HPDE6-E6E7 (cell line): Measurements from ENCODE around the gene PHLDB1.
"Not testable (repeated sequence)": the region's sequence is repeated elsewhere in the genome, so short reads cannot be mapped to it uniquely, and the experiment has no call there.

Experiments used
- DNase-seq: peaks from one replicate; pipeline ENCODE4 v3.0.0; 2011; ENCODE audit warnings: missing footprints; ENCODE audit errors: extremely low spot score

Gene PHLDB1

DNA sequence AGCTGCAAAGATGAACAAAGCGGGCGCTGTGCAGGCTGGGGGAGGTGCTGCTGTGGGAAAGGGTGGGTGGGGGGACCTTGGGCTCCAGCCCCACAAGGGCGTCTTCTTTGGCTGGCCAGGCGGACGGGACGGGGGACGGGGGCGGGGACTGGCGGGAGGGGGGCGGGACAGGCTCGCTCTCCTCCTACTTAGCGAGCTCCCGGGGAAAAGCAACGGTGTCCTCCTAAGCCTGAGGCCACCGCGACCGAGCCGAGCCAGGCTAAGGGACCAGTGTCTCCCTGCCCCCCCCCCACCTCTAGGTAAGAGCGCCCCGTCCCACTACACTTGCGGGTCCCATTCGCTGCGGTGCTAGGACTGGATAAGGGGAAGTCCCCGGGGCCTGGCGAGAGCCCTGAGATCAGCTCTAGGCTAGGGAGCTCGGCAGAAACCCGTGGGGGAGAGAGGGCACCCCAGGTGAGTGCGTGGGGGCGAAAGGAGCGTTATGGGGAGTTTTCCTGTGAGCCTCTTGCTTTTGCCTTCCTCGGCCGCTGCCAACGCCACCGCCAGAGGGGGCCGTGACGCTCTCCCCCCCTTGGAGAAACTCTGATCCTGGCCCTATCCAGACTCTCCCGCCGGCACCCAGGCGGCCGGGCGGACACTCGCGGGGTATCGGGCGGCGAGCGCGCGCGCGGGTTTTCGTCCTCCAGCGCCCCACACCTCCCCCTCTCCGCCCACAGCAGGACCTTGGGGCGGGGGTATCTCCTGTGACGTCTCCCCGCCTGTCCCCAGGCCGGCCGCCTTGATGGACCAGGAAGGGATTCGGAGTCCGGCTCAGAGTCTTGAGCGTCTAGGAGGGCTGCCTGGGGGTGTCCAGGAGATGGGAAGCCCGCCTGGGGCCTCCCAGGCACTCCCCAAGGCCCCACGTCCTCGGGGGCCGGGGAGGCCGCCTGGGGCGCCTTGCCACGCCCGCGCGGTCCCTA, at the start of gene PHLDB1:
Gene PHLDB1 (plus strand): TSS at position 215 of the 959 bp plus-strand sequence. CDS start 6,222 bp downstream, outside the sequence.
- DNase-seq, result peak; percentile 63

DNA sequence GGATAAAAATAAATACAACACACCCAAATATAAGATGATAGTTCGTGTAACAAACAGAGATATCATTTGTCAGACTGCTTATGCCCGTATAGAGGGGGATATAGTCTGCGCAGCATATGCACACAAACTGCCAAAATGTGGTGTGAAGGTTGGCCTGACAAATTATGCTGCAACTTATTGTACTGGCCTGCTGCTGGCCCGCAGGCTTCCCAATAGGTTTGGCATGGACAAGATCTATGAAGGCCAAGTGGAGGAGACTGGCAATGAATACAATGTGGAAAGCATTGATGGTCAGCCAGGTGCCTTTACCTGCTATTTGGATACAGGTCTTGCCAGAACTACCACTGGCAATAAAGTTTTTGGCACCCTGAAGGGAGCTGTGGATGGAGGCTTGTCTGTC, 46.6 kb upstream of the PHLDB1 start:
- no peak for DNase-seq

DNA sequence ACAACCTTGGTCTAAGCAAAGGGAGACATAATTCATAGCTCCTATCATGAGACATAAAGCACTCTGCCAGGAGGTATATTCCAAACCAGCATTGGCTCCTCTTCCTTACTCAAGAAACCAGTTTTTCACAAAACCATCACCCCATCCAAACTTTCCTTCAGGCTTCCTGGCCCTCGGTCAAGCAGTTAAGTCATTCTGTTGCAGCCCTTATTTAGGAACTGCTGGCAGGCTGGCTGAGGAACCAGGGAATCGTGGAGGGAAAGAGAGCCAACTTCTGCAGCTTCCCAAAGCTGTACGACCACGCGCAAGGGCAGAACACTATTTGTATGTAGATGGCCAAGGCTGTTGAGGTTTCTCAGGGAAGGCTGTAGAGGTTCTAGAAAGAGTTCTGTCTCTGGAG, 42.4 kb upstream of the PHLDB1 start:
- no peak for DNase-seq

DNA sequence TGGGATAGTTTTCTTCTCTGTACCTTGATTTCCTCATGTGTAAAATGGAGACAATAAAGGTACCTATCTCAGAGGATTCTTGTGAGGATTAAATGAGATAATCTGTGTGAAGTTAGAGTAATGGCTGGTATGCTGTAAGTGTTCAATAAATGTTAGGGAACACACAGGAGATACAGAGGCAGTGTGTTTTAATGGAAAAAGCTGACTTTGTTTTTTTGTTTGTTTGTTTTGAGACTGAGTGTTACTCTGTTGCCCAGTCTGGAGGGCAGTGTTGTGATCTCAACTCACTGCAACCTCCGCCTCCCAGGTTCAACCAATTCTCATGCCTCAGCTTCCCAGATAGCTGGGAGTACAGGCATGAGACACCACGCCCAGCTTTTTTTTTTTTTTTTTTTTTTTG, 37.7 kb upstream of the PHLDB1 start:
- DNase-seq, result no peak

DNA sequence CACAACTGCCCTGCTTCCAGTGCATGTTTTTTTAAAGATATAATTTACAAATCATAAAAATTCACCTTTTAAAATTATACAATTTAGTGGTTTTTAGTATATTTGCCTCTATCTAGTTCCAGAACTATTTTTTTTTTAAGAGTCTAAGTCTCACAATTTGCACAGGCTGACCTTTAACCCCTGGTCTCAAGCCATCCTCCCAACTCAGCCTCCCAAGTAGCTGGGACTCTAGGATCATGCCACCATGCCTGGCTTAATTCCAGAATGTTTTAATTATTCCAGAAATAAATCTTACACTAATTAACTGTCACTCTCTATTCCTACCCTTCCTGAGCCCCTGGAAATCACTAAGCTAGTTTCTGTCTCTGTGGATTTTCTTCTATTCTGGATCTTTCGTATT, 36.6 kb upstream of the PHLDB1 start:
- DNase-seq, result no peak

DNA sequence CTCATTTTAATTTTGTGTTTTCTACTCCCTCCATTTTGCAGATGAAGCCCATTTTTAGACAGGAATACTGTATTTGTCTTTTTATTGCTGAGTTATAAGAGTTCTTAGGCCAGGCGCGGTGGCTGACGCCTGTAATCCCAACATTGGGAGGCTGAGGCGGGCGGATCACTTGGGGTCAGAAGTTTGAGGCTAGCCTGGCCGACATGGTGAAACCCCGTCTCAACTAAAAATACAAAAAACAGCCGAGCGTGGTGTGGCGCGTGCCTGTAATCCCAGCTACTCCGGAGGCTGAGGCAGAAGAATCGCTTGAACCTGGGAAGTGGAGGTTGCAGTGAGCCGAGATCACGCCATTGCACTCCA, 35.7 kb upstream of the PHLDB1 start:
- DNase-seq, result not testable (repeated sequence)

DNA sequence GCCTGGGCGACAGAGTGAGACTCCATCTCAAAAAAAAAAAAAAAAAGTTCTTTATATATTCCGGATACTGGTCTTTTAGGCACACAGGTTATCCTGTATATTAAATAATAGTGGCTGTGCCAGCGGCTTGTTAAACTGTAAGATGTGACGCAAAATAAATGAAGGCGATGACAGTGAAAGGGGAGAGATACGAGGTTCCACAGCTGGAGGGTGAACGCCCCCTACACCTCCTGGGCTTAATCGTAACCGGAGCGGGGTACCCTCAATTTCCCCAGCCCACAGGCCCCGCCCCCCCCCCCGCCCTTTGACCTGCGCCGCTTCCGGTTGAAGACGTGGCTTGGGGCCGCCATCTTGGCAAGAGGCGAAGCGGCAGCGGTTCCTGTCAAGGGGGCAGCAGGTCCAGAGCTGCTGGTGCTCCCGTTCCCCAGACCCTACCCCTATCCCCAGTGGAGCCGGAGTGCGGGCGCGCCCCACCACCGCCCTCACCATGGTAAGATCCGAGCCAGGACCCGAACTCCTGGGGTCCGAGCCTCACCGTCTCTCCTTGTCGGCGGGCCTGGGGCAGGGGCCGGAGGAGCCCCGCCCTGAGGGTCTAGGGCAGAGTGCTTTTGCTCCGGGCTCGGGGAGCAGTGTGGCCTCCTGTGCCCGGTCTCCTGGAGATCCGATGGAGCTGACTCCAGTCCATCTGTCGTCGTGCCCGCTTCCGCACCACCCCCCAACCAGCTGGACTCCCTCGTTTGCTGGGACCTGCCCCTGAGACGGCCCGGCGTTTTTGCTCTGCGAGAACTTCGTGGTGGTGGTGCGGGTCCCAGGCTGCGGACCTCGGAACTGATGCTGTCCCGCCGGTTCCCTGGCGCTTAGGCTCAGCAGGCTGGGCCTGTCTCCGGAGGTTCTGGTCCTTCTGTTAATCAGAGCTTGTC, 35.1 kb upstream of the PHLDB1 start, which contains the start of gene ARCN1:
Gene ARCN1 (plus strand): TSS at position 349 of the 920 bp plus-strand sequence. CDS start 139 bp downstream, at position 488.
- DNase-seq, result peak; percentile 48

DNA sequence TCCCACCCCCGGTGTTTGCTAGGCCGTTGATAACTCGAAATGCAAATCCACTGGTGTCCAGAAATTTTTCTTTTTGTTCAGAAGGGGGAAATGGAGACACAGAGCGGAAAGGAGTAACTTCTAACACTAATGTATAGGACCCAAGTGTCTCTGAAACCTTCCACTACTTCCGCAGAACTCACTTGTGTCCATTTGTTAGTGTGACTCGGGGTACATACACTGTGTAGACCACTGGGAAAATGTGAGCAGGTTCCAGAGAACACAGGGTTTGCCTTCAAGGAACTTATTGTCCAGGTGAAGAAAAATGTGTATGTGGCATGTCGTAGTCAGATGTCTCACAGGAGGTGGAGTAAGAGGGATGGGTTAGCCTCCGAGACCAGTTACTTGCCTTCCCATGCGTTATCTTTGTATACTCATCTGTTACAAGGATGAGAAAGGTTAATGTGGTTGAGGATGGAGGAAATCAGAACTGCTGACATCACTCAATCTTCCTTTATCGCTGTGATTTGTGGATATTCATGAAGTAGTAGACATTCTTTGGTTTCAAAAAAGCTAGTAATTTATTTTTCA, 34.3 kb upstream of the PHLDB1 start:
- DNase-seq, result peak; percentile 21

DNA sequence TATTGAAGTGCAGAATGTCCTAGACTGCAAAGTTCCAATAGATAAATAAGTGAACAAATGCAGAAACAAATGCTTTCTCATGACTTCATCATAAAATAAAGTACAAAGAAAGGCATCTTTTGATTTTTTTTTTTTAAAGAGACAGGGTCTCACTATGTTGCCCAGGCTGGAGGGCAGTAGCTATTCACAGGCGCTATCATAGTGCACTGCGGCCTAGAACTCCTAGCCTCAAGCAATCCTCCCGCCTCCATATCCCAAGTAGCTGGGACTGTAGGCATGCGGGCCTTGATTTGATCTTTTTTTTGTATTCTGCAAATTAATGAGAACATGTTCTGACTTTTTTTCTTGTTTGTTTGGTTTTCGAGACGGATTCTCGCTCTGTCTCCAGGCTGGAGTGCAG, 32.8 kb upstream of the PHLDB1 start:
- DNase-seq, result no peak

DNA sequence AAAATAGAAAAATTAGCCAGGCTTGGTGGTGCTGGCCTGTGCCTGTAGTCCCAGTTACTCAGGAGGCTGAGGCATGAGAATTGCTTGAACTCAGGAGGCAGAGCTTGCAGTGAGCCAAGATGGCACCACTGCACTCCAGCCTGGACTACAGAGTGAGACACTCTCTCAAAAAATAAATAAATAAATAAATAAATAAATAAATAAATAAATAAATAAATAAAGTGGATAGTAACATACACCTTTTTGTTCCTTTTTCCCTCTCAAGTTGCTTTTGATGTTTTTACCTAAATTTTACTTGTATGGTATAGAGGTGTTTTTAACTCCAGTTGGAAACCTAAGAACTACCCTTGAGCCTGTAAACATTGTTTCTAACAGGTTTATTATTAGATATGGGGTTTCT, 29.4 kb upstream of the PHLDB1 start:
- DNase-seq, result not testable (repeated sequence)

DNA sequence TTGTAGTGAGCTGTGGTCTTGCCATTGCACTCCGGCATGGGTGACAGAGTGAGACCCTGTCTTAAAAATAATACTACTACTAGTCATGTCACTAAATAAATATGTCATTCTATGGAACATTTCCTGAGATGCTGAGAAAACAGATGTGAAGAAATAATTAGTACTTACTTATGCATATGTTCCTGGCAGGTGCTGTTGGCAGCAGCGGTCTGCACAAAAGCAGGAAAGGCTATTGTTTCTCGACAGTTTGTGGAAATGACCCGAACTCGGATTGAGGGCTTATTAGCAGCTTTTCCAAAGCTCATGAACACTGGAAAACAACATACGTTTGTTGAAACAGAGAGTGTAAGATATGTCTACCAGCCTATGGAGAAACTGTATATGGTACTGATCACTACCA, 26.4 kb upstream of the PHLDB1 start:
- DNase-seq, result no peak

DNA sequence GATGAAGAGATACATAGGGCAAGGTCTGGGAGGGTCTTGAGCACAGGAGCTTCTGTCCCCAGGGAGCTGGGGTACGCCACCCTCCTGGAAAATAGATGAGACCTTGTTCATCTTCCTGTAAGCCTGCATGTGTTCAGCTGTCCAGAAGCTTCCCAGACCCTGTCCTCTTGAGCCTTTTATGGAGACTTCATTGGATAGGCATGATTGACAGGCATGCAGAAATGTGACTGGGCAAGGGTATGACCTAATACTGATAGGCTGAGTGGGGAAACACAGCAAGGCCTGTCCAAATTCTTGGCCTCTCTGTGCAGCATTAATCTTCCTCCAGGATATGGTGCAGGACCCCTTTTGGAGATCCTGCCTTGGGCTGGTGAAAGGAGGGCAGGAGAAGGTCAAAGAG, 19.5 kb upstream of the PHLDB1 start:
- no peak for DNase-seq

DNA sequence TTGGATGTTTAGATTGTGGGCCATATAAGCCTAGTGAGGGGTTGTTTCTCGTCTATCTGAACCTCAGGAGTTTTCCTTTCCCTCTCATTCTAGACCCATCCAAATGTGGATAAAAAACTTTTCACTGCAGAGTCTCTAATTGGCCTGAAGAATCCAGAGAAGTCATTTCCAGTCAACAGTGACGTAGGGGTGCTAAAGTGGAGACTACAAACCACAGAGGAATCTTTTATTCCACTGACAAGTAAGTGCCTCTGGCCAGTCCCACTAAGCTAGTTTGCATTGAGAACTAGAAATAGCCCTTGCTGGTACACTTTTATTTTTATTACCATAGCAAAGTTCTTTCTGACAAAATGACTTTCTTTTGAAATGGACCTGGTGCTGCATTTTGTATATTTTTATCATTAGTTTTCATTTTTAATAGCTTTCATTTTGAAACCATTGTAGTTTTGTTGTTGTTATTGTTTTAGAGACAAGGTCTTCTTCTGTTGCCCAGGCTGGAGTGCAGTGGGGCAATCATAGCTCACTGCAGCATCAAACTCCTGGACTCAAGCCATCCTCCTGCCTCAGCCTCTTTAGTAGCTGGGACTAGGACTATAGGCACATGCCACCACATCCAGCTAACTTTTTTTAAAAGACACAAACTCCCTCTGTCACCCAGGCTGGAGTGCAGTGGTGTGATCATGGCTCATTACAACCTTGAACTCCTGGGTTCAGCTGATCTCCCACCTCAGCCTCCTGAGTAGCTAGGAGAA, 14.6 kb upstream of the PHLDB1 start:
- DNase-seq, result no peak

DNA sequence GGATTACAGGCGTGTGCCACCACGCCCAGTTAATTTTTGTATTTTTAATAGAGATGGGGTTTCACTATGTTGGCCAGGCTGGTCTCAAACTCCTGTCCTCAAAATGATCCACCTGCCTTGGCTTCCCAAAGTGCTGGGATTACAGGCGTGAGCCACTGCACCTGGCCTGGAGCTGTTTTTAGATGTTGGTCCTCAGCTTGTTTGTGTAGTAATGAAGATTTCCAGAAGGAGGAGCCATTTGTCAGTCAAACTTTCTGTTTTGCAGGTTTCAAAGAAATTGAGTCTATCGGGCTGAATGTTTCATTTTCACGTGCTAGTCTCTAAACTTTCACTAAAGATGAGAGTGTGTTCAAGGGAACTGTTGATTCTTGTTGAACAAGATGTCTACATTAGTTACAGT, 12.4 kb upstream of the PHLDB1 start:
- DNase-seq, result not testable (repeated sequence)

DNA sequence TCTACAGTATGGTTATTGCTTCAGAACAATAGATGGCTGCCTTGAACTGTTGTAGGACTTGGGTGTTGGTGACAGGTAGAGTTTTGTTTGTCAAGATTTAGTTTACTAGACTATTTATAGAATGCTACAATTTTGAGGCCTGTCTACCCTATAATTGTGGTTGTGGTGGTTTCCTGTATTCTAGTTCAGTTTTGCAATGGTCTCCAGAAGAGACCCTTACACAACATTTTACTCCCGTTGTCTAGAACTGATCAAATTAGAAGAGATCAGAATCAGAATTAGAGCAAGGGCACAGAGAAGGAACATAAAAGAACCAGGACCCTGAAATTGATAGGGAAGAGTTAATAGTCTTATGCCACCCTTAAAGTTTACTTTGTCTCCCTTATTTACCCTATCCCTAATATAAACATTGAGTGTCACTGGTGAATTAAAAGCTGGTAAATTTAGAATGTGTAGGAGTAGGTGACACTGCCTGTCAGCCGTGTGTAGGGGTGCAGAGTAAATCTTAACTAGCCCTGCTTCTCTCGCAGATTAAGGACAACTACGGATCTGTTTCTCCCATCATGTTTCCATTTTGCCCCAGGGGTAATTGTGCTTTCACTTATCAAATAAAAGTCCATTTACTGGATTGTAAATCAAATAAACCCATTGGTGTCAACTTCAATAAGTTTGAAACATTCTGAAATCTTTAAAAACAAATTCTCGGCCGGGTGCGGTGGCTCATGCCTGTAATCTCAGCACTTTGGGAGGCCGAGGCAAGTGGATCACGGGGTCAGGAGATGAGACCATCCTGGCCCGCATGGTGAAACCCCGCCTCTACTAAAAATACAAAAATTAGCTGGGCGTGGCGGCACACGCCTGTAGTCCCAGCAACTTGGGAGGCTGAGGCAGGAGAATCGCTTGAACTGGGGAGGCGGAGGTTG, 10.9 kb upstream of the PHLDB1 start:
- no peak for DNase-seq

DNA sequence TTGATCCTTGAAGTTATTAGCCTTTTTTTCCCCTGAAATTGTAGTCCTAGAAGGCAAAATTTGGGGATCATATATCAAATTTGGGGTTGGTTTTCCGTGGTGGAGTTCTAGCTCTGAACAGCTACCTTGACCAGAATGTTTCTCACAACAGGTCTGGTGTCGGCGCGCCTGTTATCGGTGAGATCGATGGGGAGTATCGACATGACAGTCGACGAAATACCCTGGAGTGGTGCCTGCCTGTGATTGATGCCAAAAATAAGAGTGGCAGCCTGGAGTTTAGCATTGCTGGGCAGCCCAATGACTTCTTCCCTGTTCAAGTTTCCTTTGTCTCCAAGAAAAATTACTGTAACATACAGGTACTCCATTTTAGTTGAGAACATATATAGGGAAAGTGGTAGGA, 9.9 kb upstream of the PHLDB1 start:
- DNase-seq, result no peak

DNA sequence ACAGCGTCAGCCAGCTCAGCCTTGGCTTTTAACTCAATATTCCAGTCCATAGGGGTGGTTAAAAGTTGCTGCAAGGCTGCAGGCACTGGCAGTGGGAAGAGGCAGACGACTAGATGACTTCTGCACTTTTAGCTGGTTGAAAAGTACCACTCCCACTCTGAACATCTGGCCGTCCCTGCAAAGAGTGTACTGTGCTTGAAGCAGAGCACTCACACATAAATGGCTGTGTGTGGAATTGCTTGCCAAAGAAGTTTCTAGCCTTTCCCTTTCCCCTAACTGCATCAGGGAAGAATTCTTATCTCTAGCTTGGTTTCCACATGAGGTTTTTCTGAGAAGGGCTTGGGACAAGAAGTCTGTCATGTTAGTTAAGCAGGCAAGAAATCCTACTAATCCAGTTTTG, 5.1 kb upstream of the PHLDB1 start:
- no peak for DNase-seq

DNA sequence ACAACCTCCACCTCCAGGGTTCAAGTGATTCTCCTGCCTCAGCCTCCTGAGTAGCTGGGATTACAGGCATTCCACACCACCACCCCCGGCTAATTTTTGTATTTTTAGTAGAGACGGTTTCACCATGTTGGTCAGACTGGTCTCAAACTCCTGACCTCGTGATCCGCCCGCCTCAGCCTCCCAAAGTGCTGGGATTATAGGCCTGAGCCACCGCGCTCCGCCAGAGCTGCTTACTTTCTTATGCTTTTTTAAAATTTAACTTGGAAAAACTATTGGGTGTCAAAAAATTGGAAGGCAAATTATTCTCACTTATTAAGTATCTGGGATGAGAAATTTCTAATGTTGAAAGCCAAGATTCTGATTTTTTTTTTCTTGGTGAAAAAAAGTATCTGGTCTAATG, 3.7 kb upstream of the PHLDB1 start:
- DNase-seq, result not testable (repeated sequence)

DNA sequence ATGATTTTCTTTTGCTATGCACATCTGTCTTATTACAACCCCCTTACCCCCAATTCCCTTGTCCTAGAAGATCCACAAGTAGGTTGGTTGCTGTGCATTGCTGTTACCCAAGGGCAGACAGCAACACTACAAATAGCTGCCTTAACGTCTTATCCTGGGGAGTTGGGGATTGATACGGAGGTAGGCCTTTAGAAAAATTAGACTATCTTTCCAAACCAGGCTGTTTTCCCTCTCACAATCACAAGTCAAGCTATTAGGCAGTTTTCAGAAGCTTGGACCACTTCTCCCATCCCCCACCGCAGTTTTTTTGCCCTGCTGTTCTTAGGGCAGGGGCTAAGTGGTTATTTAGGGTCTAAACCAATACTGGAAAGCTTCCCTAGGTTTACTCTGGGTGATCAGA, 2.8 kb upstream of the PHLDB1 start:
- DNase-seq, result no peak
